Neutrophil (primary cell): Measurements from ENCODE around the gene CDH13.

Experiments
- H3K27ac ChIP-seq: fragments of 200-600 bp; sonication (generic); 2 replicates; pipeline ENCODE4 v1.5.1; 2016; ENCODE audit warnings: mild to moderate bottlenecking, moderate library complexity
- H3K27me3 ChIP-seq: fragments of 200-600 bp; sonication (generic); 2 replicates; pipeline ENCODE4 v1.6.0; 2016; ENCODE audit warnings: mild to moderate bottlenecking
- H3K36me3 ChIP-seq: fragments of 200-600 bp; sonication (generic); 2 replicates; pipeline ENCODE4 v1.5.1; 2017
- H3K4me1 ChIP-seq, 2 experiments: fragments of 200-600 bp in 1 of 2; sonication (generic) in 1 of 2; 1 replicate in 1 of 2; 2 replicates in 1 of 2; pipeline versions ENCODE4 v1.5.1 to v1.6.1; 2013 to 2016; ENCODE audit warnings: low read depth in 1 of 2, low read length in 1 of 2, mild to moderate bottlenecking in 1 of 2, moderate library complexity in 1 of 2; ENCODE audit not compliant: control insufficient read depth in 1 of 2, insufficient read depth in 1 of 2
- H3K4me3 ChIP-seq, 2 experiments: fragments of 200-600 bp in 1 of 2; sonication (generic) in 1 of 2; 1 replicate in 1 of 2; 2 replicates in 1 of 2; pipeline ENCODE4 v1.5.1; 2013 to 2016; ENCODE audit warnings: low read depth in 1 of 2, low read length in 1 of 2, mild to moderate bottlenecking in 1 of 2, moderate library complexity in 1 of 2
- H3K9me3 ChIP-seq: fragments of 200-600 bp; sonication (generic); 2 replicates; pipeline ENCODE4 v1.5.1; 2016
- CTCF ChIP-seq: fragments of 200-600 bp; sonication (generic); IDR thresholded peaks from 2 replicates; pipeline ENCODE4 v1.5.1; 2016; ENCODE audit warnings: antibody characterized with exemption

The CDH13 gene

DNA sequence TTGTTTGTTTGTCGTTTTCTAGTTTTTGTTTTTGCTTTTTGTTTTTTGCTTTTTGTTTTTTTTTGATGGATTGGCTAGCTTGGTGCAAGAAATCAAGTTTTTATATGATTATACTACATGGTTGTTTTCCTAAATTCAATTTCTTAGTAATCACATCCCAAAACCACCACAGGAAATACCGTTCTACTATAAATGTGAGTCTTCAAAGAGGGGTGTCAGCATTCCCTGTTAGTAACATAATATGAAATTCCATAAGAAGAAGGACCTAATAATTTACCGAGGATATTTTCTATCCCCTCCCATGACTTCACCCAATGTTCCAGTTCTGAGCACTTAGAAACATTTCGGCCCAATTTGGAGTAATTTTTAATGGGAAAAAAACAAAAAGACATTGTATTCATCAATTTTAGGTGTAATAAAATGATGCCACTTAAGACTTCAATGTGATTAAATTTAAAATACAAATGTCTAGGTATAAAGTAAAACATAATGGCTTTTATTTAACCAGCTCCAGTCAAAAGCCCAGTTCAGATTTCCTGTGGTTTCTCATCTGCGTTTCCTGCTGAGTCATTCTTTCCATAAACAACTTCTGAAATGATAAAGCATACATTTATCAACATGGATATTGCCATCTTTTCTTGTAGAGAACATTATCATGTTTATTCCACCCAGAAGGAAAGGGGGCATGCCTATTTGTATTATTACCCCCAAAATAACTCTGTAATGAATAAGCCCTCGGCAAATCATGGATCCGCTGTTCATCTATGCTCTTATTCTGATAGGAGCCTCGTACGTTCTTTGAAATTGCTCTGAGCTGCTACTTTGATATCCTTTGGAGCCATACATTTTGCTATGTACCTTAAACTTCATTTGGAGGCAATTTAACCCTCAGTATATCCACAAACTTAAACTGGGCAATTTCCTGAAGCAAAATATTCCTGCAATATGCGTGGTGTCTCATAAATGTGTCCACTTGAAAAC lies 1209.1 kb downstream of the CDH13 start:
- no peaks in the 10 kb centered on the region for H3K9me3 ChIP-seq
- H3K4me1 ChIP-seq = peaks cover 0 to 6% of the 10 kb centered on the region in 2 experiments
- H3K4me3 ChIP-seq = no peak overlapping the region
- no peaks in the 10 kb centered on the region for H3K27me3 ChIP-seq
- no peaks in the 10 kb centered on the region for H3K36me3 ChIP-seq
- TF ChIP-seq CTCF = no peak
- no peak overlapping the region for H3K27ac ChIP-seq

DNA sequence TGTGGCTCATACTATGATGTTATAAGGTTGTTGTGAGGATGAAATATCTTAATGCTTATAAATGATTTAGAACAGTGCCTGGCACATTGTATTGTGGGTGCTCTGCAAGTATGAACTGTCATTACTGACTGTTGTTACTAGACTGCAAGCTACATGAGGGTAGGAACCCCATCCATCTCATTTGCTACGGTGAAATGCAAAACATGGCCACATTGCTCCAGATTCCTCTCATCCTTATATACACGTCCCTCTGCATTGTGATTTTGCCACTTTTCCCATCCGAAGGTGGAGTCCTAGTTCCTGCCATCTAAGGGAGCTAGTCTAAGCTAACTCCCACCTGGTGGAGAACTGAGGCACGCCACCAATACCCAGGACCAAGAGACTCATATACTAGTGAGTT lies 1210.8 kb downstream of the CDH13 start:
- Histone ChIP-seq H3K36me3 (no peaks in the 10 kb centered on the region), H3K4me3 (no peak overlapping the region), H3K27ac (no peak overlapping the region), H3K9me3 (no peaks in the 10 kb centered on the region), H3K27me3 (no peaks in the 10 kb centered on the region), H3K4me1 (peaks cover under 1 to 8% of the 10 kb centered on the region in 2 experiments)
- no peak for TF ChIP-seq CTCF

GRCh38 chr16:83838151-83838550 lies 1211.4 kb downstream of the CDH13 start:
- Histone ChIP-seq H3K4me3 (no peak overlapping the region), H3K4me1 (peaks cover 6 to 14% of the 10 kb centered on the region in 2 experiments), H3K36me3 (no peaks in the 10 kb centered on the region), H3K27ac (no peak overlapping the region), H3K9me3 (no peaks in the 10 kb centered on the region), H3K27me3 (no peaks in the 10 kb centered on the region)
- TF ChIP-seq CTCF = no peak

DNA sequence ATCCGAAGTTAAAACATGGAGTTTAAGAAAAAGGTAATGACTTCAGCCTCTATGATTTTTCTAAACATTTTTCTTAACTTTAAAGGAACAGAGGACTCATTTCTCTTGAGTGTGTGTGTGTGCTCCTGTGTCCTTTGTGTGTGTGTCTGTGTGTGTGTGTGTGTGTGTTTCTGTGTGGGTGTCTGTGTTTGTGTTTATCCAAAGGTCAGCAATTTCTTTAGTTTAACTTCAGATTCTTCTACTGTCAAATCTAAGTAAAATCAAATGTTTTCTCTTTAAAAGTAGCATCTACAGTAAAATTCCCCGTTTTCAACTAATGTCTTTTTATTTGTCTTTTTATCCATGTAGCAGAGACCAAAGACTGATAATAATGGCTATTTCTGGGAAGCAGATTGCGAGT lies 1212.8 kb downstream of the CDH13 start:
- no peak for TF ChIP-seq CTCF
- Histone ChIP-seq H3K4me3 (no peak overlapping the region), H3K4me1 (peaks cover 20 to 28% of the 10 kb centered on the region in 2 experiments)

DNA sequence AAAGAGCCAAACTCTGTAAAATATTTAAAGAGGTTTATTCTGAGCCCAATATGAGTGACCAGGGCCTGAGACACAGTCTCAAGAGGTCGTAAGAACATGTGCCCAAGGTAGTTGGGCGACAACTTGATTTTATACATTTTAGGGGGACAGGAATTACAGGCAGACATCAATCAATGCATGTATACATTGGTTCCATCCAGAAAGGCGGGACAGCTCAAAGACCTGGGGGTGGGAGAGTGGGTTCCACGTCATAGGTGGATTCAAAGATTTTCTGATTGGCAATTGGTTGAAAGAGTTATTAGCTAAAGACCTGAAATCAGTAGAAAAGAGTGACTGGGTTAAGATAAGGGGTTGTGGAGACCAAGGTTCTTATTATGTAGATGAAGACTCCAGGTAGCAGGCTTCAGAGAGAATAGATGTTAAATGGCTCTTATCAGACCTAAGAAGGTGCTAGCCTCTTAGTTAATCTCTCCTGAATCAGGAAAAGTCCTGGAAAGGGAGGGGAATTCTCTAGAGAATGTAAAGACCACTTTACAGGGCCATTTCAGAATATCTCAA lies 1213.4 kb downstream of the CDH13 start:
- no peaks in the 10 kb centered on the region for H3K27me3 ChIP-seq
- TF ChIP-seq CTCF = no peak
- no peaks in the 10 kb centered on the region for H3K9me3 ChIP-seq
- no peak overlapping the region for H3K4me3 ChIP-seq
- H3K27ac ChIP-seq = no peak overlapping the region
- peaks cover 20 to 30% of the 10 kb centered on the region in 2 experiments for H3K4me1 ChIP-seq
- no peaks in the 10 kb centered on the region for H3K36me3 ChIP-seq

More for the DNA sequence above, 1212.8 kb downstream of the CDH13 start:
- H3K9me3 ChIP-seq = no peaks in the 10 kb centered on the region
- H3K36me3 ChIP-seq = no peaks in the 10 kb centered on the region
- no peaks in the 10 kb centered on the region for H3K27me3 ChIP-seq
- H3K27ac ChIP-seq = no peak overlapping the region
